SJCRH30 (cell line): ENCODE data around the gene PRDM10. TPM values are rescaled to one million over a fixed set of nuclear protein-coding genes. Genes with fewer than 3 reads are reported as not detected.

Source experiments
- DNase-seq, 2 experiments: peaks; one replicate each; pipeline ENCODE4 v3.0.0-alpha.2; 2015 to 2020
- H3K27ac ChIP-seq: fragments of 250-450 bp; sonication (Bioruptor Pico); 2 replicates; pipeline ENCODE4 v1.5.1; 2020; ENCODE audit warnings: mild to moderate bottlenecking, moderate library complexity
- H3K27me3 ChIP-seq: fragments of 250-450 bp; sonication (Bioruptor Pico); 2 replicates; pipeline ENCODE4 v1.5.1; 2020; ENCODE audit warnings: mild to moderate bottlenecking, moderate library complexity
- H3K36me3 ChIP-seq: fragments of 250-450 bp; sonication (Bioruptor Pico); 2 replicates; pipeline ENCODE4 v1.5.1; 2020; ENCODE audit warnings: mild to moderate bottlenecking, moderate library complexity
- H3K4me1 ChIP-seq: fragments of 250-450 bp; sonication (Bioruptor Pico); 2 replicates; pipeline ENCODE4 v1.5.1; 2020; ENCODE audit warnings: mild to moderate bottlenecking, moderate library complexity
- H3K4me3 ChIP-seq: fragments of 250-450 bp; sonication (Bioruptor Pico); 2 replicates; pipeline ENCODE4 v1.5.1; 2020; ENCODE audit warnings: mild to moderate bottlenecking, moderate library complexity
- H3K9me3 ChIP-seq: fragments of 250-450 bp; sonication (Bioruptor Pico); replicated peaks from 2 replicates; pipeline ENCODE4 v1.5.1; 2020; ENCODE audit warnings: mild to moderate bottlenecking, moderate library complexity
- total RNA-seq: library from RNA; depleted of rRNA; stranded (reverse); fragments of >200 nt; shearing (Covaris generic); gene quantifications from 2 replicates; pipeline ENCODE4 v1.2.3, GENCODE V29; 2014

PRDM10 gene
- total RNA-seq, 1 experiment from 2014 or later: 6.7 TPM

DNA sequence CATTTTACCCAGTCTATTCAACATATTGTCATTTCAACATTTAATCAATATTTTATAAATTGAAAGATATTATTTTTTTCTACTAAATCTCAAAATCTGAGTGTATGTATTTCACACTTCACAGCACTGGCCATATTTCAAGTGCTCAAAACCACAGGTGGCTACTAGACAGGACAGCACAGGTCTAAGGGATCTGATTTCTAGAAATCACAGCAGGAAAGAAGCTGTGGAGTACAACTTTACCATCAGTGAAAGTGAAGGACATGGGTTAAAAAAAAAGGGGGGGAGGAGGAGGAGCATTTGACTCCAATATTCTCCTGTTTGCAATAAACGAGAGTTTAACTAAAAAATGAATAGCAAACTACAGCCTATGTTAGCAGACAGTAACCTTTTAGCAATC, 4.5 kb downstream of the PRDM10 start:
- Histone ChIP-seq H3K27me3 (no peaks in the 10 kb centered on the region), H3K4me3 (no peak overlapping the region), H3K9me3 (no peaks in the 10 kb centered on the region), H3K4me1 (no peaks in the 10 kb centered on the region), H3K36me3 (no peaks in the 10 kb centered on the region), H3K27ac (no peak overlapping the region)
- DNase-seq: no peak

GRCh38 chr11:129997513-129997912, 5.1 kb downstream of the PRDM10 start:
- Histone ChIP-seq H3K27me3 (no peaks in the 10 kb centered on the region), H3K9me3 (no peaks in the 10 kb centered on the region), H3K36me3 (no peaks in the 10 kb centered on the region), H3K4me3 (no peak overlapping the region), H3K4me1 (no peaks in the 10 kb centered on the region), H3K27ac (no peak overlapping the region)
- DNase-seq: no peak

- Histone ChIP-seq H3K27ac (no peak overlapping the region), H3K9me3 (no peaks in the 10 kb centered on the region), H3K4me3 (no peak overlapping the region), H3K27me3 (no peaks in the 10 kb centered on the region), H3K36me3 (no peaks in the 10 kb centered on the region), H3K4me1 (no peaks in the 10 kb centered on the region)
- DNase-seq: no peak
Observed at GRCh38 chr11:129996113-129996870, 6.3 kb downstream of the PRDM10 start.

DNA sequence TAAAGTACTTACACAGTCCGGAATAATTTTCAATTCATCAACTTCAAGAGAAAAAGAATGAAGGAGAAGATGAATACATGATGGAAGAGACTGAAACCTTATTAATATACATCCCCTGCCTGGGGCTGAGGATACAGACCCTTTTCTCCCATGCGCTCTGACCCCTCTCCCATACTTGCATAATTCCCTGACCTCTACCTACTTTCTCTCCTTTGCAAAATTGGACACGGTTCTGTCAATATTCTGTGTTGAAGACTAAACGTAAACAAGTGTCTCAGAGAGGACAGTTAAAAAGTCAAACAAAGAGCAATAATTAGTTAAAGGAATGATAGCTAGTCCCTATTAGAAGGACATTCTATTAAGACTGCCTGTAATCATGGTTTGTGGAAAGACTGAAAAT, 7.5 kb downstream of the PRDM10 start:
- DNase-seq: no peak
- no peaks in the 10 kb centered on the region for H3K9me3 ChIP-seq
- no peaks in the 10 kb centered on the region for H3K4me1 ChIP-seq
- no peak overlapping the region for H3K27ac ChIP-seq
- H3K36me3 ChIP-seq: no peaks in the 10 kb centered on the region
- no peak overlapping the region for H3K4me3 ChIP-seq
- no peaks in the 10 kb centered on the region for H3K27me3 ChIP-seq

- DNase-seq: peak in 1 of 2 experiments; percentile 12
- H3K27me3 ChIP-seq: no peaks in the 10 kb centered on the region
- no peak overlapping the region for H3K27ac ChIP-seq
- H3K36me3 ChIP-seq: no peaks in the 10 kb centered on the region
- no peaks in the 10 kb centered on the region for H3K9me3 ChIP-seq
- H3K4me3 ChIP-seq: no peak overlapping the region
- H3K4me1 ChIP-seq: no peaks in the 10 kb centered on the region
Observed at GRCh38 chr11:129992161-129992944, 10.3 kb downstream of the PRDM10 start.

DNA sequence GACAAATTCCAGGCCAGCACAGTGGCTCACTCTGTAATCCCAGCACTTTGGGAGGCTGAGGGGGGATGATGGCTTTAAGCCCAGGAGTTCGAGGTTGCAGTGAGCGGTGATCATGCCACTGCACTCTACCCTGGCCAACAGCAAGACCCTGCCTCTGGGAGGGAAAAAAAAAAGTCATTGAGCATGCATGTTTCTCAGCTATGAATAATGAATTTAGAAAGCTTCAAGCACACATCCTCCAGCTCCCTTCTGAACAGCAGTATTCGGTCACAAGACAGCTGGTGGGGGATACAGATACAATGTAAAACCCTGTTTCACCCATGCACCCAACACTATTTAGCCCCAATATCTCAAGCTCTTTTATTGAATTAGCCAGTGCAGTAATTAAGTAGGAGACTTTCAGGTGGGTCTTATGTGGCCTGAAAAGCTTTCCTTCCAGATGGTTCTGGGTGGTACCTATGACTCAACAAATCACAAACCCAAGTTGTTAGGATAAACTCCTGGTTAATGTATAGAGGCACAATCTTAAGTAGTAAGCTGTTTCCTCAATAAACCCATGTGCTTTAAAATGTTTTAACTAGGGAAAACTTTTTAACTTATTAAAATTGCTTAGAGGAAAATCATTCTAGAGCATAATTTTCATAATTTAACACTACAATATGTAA, 13.4 kb downstream of the PRDM10 start:
- no peak overlapping the region for H3K4me3 ChIP-seq
- H3K27ac ChIP-seq: no peak overlapping the region
- H3K9me3 ChIP-seq: no peaks in the 10 kb centered on the region
- H3K27me3 ChIP-seq: no peaks in the 10 kb centered on the region
- H3K36me3 ChIP-seq: no peaks in the 10 kb centered on the region
- DNase-seq: no peak
- H3K4me1 ChIP-seq: no peaks in the 10 kb centered on the region

DNA sequence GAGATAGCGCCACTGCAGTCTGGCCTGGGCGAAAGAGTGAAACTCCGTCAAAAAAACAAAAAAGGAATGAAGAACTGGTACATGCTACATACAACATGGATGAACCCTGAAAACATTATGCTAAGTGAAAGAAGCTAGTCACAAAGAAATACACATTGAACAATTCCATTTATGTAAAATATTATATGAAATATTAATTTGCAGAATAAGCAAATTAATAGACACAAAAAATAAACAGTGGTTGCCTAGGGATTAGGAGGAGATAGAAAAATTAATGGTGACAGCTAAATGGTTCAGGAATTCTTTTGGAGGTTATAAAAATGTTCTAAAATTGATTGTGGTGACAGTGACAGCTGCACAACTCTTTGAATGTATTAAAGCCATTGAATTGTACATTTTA, 14.7 kb downstream of the PRDM10 start:
- Histone ChIP-seq H3K9me3 (no peaks in the 10 kb centered on the region), H3K4me3 (no peak overlapping the region), H3K27ac (no peak overlapping the region), H3K27me3 (no peaks in the 10 kb centered on the region), H3K4me1 (no peaks in the 10 kb centered on the region), H3K36me3 (no peaks in the 10 kb centered on the region)
- no peak for DNase-seq

- Histone ChIP-seq H3K4me3 (no peak overlapping the region), H3K9me3 (no peaks in the 10 kb centered on the region), H3K4me1 (no peaks in the 10 kb centered on the region), H3K27me3 (no peaks in the 10 kb centered on the region), H3K27ac (no peak overlapping the region), H3K36me3 (no peaks in the 10 kb centered on the region)
- no peak for DNase-seq
Observed at GRCh38 chr11:129985823-129986222, 16.8 kb downstream of the PRDM10 start.

GRCh38 chr11:129980086-129980485, 22.5 kb downstream of the PRDM10 start:
- Histone ChIP-seq H3K4me1 (no peaks in the 10 kb centered on the region), H3K27ac (no peak overlapping the region), H3K4me3 (no peak overlapping the region), H3K27me3 (no peaks in the 10 kb centered on the region), H3K9me3 (no peaks in the 10 kb centered on the region), H3K36me3 (no peaks in the 10 kb centered on the region)
- no peak for DNase-seq

DNA sequence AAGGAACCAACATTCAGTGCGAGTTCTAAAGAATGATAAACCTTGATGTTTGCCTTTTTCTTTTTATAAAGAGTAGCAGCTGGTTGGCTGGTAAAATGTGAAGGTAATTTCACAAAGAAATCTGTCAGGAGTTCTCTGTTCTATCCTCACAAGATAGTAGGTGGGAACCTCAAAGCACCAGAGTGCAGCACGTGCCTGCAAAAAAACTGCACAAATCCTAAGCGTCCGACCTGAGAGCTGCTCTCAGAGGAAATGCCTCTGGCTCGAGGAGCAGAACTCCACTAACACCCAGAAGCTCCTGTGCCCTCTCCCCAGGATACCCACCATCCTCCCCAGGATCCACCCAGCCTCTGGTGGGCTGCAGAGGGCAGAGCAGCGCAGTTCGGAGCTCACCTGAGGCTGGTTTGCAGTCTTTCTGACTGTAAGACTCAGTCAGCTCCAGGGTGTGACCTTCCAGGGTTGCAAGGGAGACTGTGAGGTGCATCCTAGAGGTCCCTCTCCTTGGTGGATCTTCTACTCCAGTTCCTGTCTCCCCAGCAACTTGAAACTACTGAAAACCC, 23.5 kb downstream of the PRDM10 start:
- Histone ChIP-seq H3K27me3 (no peaks in the 10 kb centered on the region), H3K4me1 (no peaks in the 10 kb centered on the region), H3K36me3 (no peaks in the 10 kb centered on the region), H3K27ac (no peak overlapping the region), H3K4me3 (no peak overlapping the region), H3K9me3 (no peaks in the 10 kb centered on the region)
- DNase-seq: no peak

GRCh38 chr11:129978447-129978846, 24.2 kb downstream of the PRDM10 start:
- no peaks in the 10 kb centered on the region for H3K27me3 ChIP-seq
- no peak overlapping the region for H3K4me3 ChIP-seq
- no peaks in the 10 kb centered on the region for H3K9me3 ChIP-seq
- DNase-seq: no peak
- H3K27ac ChIP-seq: no peak overlapping the region
- no peaks in the 10 kb centered on the region for H3K4me1 ChIP-seq
- no peaks in the 10 kb centered on the region for H3K36me3 ChIP-seq

- Histone ChIP-seq H3K9me3 (no peaks in the 10 kb centered on the region), H3K36me3 (no peaks in the 10 kb centered on the region), H3K4me1 (no peaks in the 10 kb centered on the region), H3K27ac (no peak overlapping the region), H3K27me3 (no peaks in the 10 kb centered on the region), H3K4me3 (no peak overlapping the region)
- DNase-seq: no peak
Observed at GRCh38 chr11:129976328-129976727, 26.3 kb downstream of the PRDM10 start.

GRCh38 chr11:129975543-129975942, 27.1 kb downstream of the PRDM10 start:
- no peak overlapping the region for H3K4me3 ChIP-seq
- H3K4me1 ChIP-seq: no peaks in the 10 kb centered on the region
- no peak overlapping the region for H3K27ac ChIP-seq
- H3K36me3 ChIP-seq: no peaks in the 10 kb centered on the region
- no peak for DNase-seq
- no peaks in the 10 kb centered on the region for H3K27me3 ChIP-seq
- H3K9me3 ChIP-seq: no peaks in the 10 kb centered on the region

GRCh38 chr11:129974672-129975071, 28.0 kb downstream of the PRDM10 start:
- DNase-seq: no peak
- Histone ChIP-seq H3K9me3 (no peaks in the 10 kb centered on the region), H3K4me1 (no peaks in the 10 kb centered on the region)

DNA sequence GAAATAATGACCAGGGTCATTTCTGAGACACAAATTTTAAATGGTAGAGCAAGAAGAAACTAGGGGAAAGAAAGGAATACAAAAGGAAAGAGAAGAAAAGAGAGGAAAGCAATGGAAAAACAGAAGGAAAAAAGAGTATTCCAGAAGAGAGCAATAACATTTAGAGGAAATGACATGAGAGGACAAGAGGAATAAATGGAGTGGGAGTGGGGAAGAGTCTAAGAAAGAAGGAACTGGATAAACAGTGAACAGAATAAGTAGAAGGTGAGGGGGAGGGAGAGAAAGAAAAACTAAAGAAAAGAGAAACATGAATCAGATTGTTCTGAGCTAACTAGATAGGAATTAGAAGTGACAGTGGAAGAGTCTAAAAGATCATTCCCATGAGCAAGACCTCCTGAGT, 28.4 kb downstream of the PRDM10 start:
- Histone ChIP-seq H3K27me3 (no peaks in the 10 kb centered on the region), H3K4me1 (no peaks in the 10 kb centered on the region), H3K4me3 (no peak overlapping the region), H3K36me3 (no peaks in the 10 kb centered on the region), H3K9me3 (no peaks in the 10 kb centered on the region), H3K27ac (no peak overlapping the region)
- no peak for DNase-seq

More at GRCh38 chr11:129974672-129975071, 28.0 kb downstream of the PRDM10 start:
- Histone ChIP-seq H3K27ac (no peak overlapping the region), H3K4me3 (no peak overlapping the region), H3K27me3 (no peaks in the 10 kb centered on the region), H3K36me3 (no peaks in the 10 kb centered on the region)
